PC-9 (cell line): Measurements from ENCODE around the gene CLDND1.

Experiments
- CTCF ChIP-seq: fragments of 200-600 bp; sonication (generic); conservative IDR thresholded peaks from 2 replicates; pipeline ENCODE4 v1.6.1; 2017; ENCODE audit warnings: mixed run types, antibody characterized with exemption, mild to moderate bottlenecking, moderate library complexity
- EZH2 ChIP-seq: fragments of 200-600 bp; sonication (generic); IDR thresholded peaks from 2 replicates; pipeline ENCODE4 v1.8.0; 2017; ENCODE audit warnings: antibody characterized with exemption, low read depth

DNA sequence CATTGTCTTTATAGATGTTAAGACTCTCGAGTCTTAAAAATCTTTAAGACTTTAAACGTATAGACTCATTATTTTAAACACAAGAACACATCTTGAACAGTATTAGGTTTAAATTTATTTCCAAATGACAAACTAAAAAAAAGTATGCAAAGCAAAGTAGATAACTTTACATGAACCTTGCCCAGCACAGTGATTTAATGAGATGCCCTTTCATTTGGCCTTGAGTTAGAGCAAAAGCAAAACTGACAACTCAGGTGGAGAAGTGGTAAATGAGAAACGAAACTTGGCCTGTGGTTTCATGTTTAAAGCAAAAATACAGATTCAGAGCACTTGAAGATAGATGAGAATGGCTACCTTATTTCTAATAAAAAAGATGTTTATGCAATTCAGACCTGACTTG lies 17.6 kb upstream of the CLDND1 start:
- no peak for TF ChIP-seq CTCF
- no peak for TF ChIP-seq EZH2
